GM03348 (cell line): Measurements from ENCODE around the gene NR3C1.

Experiments
- DNase-seq: peaks from one replicate; pipeline ENCODE4 v3.0.0; 2012; ENCODE audit warnings: low spot score

Gene NR3C1

GRCh38 chr5:143258559-143259253 lies 144.8 kb downstream of the NR3C1 start:
- no peak for DNase-seq

- no peak for DNase-seq
These were observed 148.7 kb downstream of the NR3C1 start for GRCh38 chr5:143254819-143255218.

- DNase-seq, result no peak
These were observed 151.5 kb downstream of the NR3C1 start for GRCh38 chr5:143251946-143252345.

- DNase-seq, result no peak
These were observed 152.3 kb downstream of the NR3C1 start for GRCh38 chr5:143251190-143251589.

GRCh38 chr5:143249851-143250250 lies 153.6 kb downstream of the NR3C1 start:
- DNase-seq, result no peak

DNA sequence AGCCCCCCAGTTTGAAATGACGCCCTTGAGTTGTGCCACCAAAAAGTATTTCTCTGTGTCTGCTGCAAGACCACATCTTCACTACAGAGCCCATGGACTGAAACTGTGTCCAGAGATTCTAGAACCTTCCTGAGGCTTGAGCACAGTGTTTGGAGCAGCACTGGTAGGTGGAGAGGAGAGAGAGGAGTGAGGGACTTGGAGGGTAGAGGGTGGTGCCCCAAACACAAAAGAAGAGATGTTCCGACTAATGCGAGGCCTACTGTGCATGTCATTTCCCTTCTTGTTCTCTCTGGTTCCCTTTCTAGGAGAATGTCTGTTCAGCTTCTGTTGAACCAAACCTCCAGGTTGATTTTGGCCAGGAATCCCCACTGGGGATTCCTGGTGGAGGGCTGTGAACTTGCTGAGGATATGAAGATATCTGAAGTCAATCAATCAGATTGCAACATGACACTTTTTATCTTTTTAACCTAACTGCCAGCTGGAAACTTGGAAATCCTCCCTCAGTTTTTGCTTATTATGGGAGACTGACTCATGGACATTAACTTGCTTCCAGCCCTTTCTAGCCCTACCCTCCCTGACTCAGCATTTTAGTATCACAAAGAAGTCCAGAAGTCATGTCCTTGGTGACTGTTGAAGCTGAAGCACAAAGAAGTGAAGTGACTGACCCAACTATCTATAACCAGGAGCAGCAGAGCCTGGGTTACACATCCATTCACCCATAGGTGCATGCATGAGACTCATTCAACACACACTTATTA lies 154.5 kb downstream of the NR3C1 start:
- peak; percentile 72 for DNase-seq

GRCh38 chr5:143248391-143248790 lies 155.1 kb downstream of the NR3C1 start:
- DNase-seq, result no peak

DNA sequence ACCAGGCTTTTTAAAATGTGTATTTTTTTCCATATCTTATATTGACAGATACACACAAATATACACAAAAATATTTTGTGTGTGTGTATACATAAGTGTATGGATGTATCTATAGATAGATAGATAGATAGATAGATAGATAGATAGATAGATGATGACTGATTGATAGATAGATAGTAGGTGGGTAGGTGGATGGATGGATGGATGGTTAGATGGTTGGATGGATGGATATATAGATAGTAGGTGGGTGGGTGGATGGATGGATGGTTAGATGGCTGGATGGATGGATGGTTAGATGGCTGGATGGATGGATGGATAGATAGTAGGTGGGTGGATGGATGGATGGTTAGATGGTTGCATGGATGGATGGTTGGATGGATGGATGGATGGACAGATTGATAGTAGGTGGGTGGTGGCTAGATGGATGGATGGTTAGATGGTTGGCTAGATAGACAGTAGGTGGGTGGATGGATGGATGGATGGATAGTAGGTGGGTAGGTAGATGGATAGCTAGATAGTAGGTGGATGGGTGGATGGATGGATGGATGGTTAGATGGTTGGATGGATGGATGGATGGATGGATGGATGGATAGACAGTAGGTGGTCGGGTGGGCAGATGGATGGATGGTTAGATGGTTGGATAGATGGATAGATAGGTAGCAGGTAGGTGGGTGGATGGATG lies 156.2 kb downstream of the NR3C1 start:
- DNase-seq, result no peak

- DNase-seq, result peak; percentile 80
These were observed 157.4 kb downstream of the NR3C1 start for GRCh38 chr5:143245929-143246561.

DNA sequence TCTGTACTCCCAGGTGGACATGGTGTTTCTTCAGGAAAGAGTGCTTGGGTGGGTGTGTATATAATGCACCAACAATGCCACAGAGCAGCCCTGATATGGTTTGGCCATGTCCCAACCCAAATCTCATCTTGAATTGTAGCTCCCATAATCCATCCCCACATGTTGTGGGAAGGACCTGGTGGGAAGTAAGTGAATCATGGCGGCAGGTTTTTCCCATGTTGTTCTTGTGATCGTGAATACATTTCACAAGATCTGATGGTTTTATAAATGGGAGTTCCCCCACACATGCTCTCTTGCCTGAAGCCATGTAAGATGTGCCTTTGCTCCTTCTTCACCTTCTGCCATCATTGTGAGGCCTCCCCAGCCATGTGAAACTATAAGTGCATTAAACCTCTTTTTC lies 158.5 kb downstream of the NR3C1 start:
- DNase-seq, result no peak

GRCh38 chr5:143244000-143244736 lies 159.3 kb downstream of the NR3C1 start:
- DNase-seq, result peak; percentile 89

GRCh38 chr5:143243103-143243502 lies 160.4 kb downstream of the NR3C1 start:
- no peak for DNase-seq

DNA sequence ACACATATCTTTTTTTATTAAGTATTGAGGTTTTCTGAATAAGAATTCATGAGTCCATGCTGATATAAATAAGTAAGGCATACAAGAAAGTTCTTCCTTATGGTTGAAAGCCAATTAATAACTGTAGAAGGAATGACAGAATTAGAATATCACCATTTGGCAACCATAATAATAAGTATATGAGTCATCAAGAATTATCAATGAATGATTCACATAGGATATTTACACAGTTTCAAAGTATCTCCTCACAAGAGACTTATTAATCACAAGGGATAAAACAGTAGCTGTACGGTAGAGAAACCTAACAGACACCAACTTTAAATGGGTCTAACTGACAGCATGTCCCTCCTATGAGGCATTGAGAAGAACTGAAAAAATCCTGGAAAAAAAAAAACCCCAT lies 161.6 kb downstream of the NR3C1 start:
- DNase-seq, result peak; percentile 16

DNA sequence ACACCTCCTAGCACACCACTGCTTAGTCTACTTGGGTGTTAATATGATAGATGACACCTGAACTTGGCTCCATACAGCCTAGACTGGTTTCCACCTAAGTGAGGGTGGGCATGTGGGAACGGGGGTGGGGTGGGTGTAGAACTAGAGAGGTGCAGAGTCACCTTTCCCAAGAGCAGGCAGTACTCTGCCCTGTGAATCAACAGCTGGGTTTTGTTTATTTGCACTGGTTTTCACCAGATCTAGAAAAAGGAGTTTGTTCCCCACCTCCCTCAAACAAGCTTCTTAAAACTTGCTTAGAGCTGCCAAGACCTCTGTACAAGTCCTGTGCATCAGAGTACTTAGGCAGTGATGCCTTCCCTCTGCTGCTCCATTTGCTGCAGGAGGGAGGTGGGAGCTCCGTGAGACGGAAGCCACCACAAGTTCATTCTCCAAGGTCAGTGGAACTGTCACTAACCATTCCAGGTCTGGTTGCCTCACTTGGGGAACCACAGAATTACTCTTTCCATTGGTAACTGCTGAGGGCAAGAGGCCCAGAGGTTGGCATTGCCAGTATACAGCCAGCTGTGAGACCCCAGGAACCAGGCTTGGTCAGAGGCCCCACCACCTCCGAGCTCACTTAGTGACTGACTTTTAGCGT lies 163.5 kb downstream of the NR3C1 start:
- no peak for DNase-seq

DNA sequence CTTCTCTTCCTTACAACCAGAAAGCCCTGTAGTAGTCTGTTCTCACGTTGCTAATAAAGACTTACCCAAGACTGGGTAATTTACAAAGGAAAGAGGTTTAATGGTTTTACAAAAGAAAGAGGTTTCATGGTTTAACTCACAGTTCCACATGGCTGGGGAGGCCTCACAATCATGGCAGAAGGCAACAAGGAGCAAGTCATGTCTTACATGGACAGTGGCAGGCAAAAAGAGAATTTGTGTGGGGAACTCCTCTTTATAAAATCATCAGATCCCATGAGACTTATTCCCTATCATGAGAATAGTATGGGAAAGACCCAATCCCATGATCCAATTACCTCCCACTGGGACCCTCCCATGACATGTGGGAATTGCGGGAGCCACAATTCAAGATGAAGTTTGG lies 164.9 kb downstream of the NR3C1 start:
- no peak for DNase-seq

DNA sequence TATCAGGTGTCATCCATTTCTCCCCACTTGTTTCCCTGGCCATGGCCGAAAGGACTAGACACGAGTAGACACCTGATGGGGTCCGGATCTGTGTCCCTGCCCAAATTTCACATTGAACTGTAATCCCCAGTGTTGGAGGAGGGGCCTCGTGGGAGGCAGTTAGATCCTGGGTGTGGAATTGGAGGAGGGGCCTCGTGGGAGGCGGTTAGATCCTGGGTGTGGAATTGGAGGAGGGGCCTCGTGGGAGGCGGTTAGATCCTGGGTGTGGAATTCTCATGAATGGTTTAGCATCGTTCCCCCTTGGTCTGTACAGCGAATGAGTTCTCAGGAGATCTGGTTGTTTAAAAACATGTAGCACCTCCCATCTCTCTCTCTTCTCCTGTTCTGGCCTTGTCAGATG lies 165.8 kb downstream of the NR3C1 start:
- DNase-seq, result no peak

DNA sequence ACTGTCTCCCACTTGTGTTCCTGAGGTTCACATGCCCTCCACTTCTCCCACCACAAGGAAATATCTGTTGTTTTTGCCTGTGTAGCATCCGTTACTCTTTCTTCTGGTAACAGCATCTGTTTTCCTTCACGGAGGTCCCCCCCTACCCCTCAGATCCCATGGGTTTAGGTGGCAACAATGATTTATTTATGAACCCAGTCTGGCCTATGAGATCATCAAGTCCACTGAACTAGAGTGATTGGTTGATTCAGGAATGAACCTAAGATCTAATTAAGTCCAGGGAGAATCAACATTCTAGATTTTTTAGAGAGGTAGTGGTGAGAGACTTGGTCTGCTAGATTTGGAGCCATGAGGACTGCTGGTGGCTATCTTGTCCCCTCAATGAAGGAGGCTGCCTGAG lies 166.8 kb downstream of the NR3C1 start:
- DNase-seq, result no peak

DNA sequence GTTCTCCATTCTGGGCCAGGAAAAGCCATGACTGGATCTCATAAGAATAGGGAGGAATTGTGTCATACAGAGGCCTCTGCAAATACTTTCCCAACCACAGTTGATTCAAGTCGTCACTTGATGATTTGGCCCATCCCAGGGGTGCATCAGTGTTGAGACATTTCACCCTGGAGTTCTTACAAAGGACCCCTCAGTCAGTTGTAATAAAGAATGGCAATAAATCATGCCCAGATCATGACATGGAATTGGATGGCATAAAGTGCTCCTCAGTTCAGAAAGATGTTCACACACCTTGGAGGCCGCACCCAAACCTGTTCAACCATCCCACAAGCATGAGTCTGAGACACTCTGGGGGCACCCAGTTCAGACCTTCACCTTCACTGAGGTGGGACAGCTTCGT lies 168.1 kb downstream of the NR3C1 start:
- DNase-seq, result peak; percentile 79

GRCh38 chr5:143234162-143234842 lies 169.2 kb downstream of the NR3C1 start:
- DNase-seq, result no peak

- DNase-seq, result peak; percentile 42
These were observed 170.5 kb downstream of the NR3C1 start for GRCh38 chr5:143233031-143233430.
